HG03103 (cell line): Measurements from ENCODE around the gene DDX51.
"Not testable (repeated sequence)": the region's sequence is repeated elsewhere in the genome, so short reads cannot be mapped to it uniquely, and the experiment has no call there.

Source experiments
- ATAC-seq: cut with Tn5 transposase; IDR thresholded peaks from one replicate; pipeline ENCODE4 v1.9.1; 2021; ENCODE audit warnings: low read depth; ENCODE audit not compliant: unreplicated experiment

Gene DDX51

GRCh38 chr12:132125736-132126135 is 18.4 kb downstream of the DDX51 start:
- no peak for ATAC-seq

GRCh38 chr12:132124766-132125425 is 19.2 kb downstream of the DDX51 start:
- no peak for ATAC-seq

- no peak for ATAC-seq
Observed at GRCh38 chr12:132123970-132124765, 20.0 kb downstream of the DDX51 start.

- no peak for ATAC-seq
Observed at GRCh38 chr12:132121283-132121682, 22.8 kb downstream of the DDX51 start.

GRCh38 chr12:132118876-132119275 is 25.2 kb downstream of the DDX51 start:
- ATAC-seq: no peak

- ATAC-seq: no peak
Observed at GRCh38 chr12:132117558-132117875, 26.6 kb downstream of the DDX51 start.

- ATAC-seq: no peak
Observed at GRCh38 chr12:132116709-132117557, 27.2 kb downstream of the DDX51 start.

GRCh38 chr12:132115500-132115899 is 28.6 kb downstream of the DDX51 start:
- ATAC-seq: no peak

- no peak for ATAC-seq
Observed at GRCh38 chr12:132114667-132115066, 29.5 kb downstream of the DDX51 start.

- ATAC-seq: no peak
Observed at GRCh38 chr12:132111654-132112304, 32.3 kb downstream of the DDX51 start.

- no peak for ATAC-seq
Observed at GRCh38 chr12:132110677-132111076, 33.4 kb downstream of the DDX51 start.

GRCh38 chr12:132109741-132110140 is 34.4 kb downstream of the DDX51 start:
- ATAC-seq: no peak

- no peak for ATAC-seq
Observed at GRCh38 chr12:132108211-132108832, 35.8 kb downstream of the DDX51 start.

GRCh38 chr12:132106921-132107320 is 37.2 kb downstream of the DDX51 start:
- no peak for ATAC-seq

- no peak for ATAC-seq
Observed at GRCh38 chr12:132105467-132105866, 38.7 kb downstream of the DDX51 start.

- ATAC-seq: no peak
Observed at GRCh38 chr12:132103542-132104308, 40.4 kb downstream of the DDX51 start.

- not testable (repeated sequence) for ATAC-seq
Observed at GRCh38 chr12:132103072-132103471, 41.0 kb downstream of the DDX51 start.

- ATAC-seq: no peak
Observed at GRCh38 chr12:132102297-132102696, 41.8 kb downstream of the DDX51 start.

- no peak for ATAC-seq
Observed at GRCh38 chr12:132100306-132101065, 43.6 kb downstream of the DDX51 start.
